D721Med (cell line): ENCODE results near the gene ASZ1.

Experiments
- DNase-seq: peaks from one replicate; pipeline ENCODE4 v3.0.0; 2011; ENCODE audit warnings: low spot score; ENCODE audit not compliant: insufficient read length
- FAIRE-seq: peaks from 2 replicates; lab custom pipeline; 2011; peaks lifted over from hg19 to GRCh38; lab: Jason Lieb, UNC
- TF ChIP-seq, protein P1 (sequence below): IDR thresholded peaks from 2 replicates; pipeline ENCODE4 v1.5.1; 2012; ENCODE audit warnings: mild to moderate bottlenecking, control low read depth; ENCODE audit not compliant: insufficient read depth; ENCODE audit errors: missing control alignments

Gene ASZ1

DNA sequence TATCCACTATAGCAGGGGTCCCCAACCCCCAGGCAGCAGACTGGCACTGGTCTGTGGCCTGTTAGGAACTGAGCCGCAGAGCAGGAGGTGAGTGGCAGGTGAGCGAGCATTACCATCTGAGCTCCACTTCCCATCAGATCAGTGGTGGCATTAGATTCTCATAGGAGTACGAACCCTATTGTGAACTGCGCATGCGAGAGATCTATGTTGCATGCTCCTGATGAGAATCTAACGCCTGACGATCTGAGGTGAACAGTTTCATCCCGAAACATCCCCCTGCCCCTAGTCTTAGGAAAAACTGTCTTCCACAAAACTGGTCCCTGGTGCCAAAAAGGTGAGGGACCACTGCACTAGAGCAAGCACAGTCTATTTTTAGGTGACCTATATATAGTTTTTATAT lies 23.6 kb downstream of the ASZ1 start:
- no peak for FAIRE-seq

DNA sequence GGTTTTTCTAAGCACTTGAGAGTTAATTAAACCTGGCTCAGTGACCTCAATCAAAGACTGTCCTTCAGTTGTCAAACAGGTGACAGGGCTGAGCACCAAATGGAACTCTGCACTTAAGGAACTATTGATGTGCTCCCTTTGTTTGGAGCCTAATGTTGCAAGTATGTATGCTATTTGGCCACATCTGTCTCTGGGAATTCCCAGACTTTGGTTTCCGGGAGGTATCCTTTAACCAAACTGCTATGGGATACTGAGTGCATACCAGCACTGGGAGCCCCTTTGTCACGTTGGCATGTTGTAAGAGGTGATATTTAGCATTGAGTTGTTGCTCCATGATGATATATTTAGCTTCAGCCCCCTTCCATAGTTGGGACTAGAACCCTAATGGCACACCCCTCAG lies 25.2 kb downstream of the ASZ1 start:
- TF ChIP-seq, protein P1, sequence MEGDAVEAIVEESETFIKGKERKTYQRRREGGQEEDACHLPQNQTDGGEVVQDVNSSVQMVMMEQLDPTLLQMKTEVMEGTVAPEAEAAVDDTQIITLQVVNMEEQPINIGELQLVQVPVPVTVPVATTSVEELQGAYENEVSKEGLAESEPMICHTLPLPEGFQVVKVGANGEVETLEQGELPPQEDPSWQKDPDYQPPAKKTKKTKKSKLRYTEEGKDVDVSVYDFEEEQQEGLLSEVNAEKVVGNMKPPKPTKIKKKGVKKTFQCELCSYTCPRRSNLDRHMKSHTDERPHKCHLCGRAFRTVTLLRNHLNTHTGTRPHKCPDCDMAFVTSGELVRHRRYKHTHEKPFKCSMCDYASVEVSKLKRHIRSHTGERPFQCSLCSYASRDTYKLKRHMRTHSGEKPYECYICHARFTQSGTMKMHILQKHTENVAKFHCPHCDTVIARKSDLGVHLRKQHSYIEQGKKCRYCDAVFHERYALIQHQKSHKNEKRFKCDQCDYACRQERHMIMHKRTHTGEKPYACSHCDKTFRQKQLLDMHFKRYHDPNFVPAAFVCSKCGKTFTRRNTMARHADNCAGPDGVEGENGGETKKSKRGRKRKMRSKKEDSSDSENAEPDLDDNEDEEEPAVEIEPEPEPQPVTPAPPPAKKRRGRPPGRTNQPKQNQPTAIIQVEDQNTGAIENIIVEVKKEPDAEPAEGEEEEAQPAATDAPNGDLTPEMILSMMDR = no peak
- FAIRE-seq (no peak), DNase-seq (no peak)

More for the DNA sequence above, 23.6 kb downstream of the ASZ1 start:
- DNase-seq = no peak
- TF ChIP-seq, protein P1 = no peak

DNA sequence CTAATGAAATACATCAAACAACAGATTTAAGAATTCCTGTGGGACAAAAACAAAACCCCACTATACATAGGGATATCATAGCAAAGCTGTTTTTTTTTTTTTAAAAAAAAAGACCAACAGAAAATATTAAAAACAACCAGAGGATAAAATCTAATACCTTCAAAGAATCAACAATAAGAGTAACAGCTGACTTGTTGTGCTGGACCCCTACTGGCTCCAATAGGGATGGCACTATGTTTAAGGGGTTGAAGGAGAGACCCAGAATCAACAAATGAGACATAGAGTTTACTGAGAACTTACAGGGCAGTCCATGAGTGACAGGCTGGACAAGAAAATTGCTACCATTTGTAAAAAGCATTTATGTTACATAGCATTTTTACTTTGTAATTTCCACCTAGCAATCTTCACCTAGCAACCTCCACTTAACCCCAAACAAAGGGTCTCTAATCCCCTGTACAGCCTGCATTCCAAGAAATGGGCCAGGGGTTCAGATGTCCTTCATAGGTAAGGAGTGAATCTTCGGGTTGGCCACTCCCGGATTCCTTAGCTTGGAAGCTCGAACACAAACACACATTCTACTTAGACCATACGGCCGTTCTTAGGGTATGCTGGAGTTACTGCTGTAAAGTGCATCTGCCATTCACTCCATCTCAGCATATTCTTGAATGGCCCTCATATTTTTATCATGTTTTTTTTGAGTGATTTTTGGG lies 25.8 kb downstream of the ASZ1 start:
- DNase-seq = no peak
- FAIRE-seq = no peak
- TF ChIP-seq, protein P1 = no peak

DNA sequence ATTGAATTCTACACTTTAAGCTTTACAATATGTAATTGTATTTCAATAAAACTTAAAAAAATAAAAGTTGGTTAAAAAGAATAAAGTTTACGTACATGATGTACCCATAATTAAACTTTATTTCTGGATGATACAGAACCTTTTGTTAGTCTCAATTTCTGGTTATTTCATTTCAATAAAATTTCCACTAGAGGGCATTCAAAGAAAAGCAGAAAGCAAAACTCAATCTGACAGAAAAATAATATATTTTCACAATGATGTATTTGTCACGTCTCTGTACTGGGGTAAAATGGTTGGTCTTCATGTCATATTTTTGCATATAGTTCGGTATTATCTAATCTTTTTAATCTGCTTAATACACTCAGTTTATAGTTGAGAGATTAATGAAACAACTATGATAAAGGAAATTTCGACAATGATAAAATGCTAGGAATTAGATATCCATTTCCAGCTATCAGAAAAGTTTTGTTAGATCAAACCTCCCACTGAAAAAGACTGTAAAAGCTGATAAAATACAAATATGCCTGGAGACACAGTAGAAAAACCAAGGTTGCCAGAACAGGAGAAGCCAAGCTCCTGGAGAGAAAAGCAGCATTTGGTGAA lies 27.4 kb downstream of the ASZ1 start:
- FAIRE-seq (no peak), DNase-seq (no peak)
- TF ChIP-seq, protein P1 = peak; percentile 35

DNA sequence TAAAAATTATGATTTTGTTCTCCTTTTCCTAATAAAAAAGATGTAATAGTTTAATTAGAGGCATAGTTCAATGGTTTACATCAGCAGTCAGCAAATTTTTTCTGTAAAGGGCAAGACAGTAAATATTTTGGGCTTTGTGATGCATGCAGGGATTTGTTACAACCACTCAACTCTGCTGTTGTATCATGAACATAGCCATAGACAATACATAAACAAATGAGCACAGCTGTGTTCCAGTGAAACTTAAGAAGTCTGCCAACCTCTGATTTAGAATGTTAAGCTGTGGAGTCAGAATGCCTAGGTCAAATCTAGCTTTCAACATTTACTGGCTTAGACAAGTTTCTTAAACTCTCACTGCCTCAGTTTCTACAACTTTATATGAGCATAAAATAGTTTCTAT lies 31.6 kb downstream of the ASZ1 start:
- TF ChIP-seq, protein P1 = no peak
- FAIRE-seq (no peak), DNase-seq (no peak)

DNA sequence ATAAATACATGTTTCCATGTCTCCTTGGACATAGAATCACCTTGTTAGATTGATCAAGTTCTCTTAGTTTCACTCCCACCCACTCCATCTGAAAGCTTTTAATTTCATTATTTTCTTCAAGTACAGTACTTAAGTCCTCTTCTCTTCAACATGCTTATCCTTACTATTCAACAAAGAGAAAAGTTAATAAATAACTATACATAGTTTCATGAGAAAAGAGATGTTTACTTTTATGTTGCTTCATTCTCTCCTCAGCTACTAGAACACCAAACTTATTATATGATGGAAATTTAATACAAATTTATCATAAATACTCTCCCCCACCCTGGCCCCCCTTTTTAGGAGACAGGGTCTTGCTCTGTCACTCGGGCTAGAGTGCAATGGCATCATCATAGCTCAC lies 33.5 kb downstream of the ASZ1 start:
- TF ChIP-seq, protein P1 = no peak
- FAIRE-seq = no peak
- no peak for DNase-seq

DNA sequence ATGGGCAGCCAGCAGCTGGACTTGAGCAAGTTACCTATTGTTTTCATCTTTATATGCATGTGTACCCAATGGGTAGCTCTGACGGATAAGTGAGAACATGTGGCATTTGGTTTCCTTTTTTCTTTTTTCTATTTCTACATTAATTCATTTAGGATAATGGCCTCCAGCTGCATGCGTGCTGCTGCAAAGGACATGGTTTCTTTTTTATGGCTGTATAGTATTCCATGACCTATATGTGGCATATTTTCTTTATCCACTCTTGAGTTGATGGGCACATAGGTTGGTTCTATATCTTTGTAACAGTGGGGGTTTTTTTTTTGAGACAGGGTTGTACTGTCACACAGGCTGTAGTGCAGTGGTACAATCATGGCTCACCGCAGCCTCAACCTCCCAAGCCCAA lies 37.4 kb downstream of the ASZ1 start:
- TF ChIP-seq, protein P1 = no peak
- no peak for FAIRE-seq
- DNase-seq = no peak
